ENCODE data around the gene KRT73. TPM values are rescaled to one million over a fixed set of nuclear protein-coding genes. Genes with fewer than 3 reads are reported as not detected.

The KRT73 gene
- total and polyA plus RNA-seq, 2 experiments from 2014 or later, result not detected

DNA sequence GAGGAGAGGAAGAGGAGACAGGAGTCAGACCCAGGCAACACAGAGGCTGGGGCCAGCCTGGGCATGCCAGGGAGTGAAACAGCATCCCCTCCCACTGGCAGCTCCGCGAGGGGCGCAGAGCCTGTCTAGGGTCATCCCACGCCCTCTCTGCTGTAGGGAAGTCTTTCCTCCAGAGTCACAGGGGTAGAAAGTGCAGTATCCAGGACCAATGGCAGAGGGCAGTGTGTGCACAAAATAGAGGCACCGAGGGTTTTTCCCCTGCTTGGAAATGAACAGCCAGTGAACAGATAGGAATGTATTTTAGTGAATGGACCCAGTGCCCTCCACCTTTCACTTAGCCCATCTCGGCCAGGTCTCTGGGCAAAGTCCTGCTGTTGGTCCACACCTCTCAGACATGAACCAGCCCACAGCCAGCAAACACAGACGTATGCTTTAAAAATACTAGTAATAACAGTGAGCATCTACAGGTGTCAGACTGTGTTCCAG is 35.3 kb downstream of the KRT73 start:
- H3K9me3 Mint-ChIP-seq, result no peaks in the 10 kb centered on the region
- Histone ChIP-seq H3K27me3 (ENCODE audit: insufficient read depth) (no peaks in the 10 kb centered on the region), H3F3A (replicated peaks; ENCODE audit: low read depth) (no peaks in the 10 kb centered on the region), H2AFZ (peak overlapping the region; percentile 86), H4K20me1 (replicated peaks; ENCODE audit: insufficient read depth) (no peaks in the 10 kb centered on the region), H3K4me2 (peak overlapping the region; percentile 31; the same call in 1 of the 2 replicates), H3K9me2 (ENCODE audit: insufficient read depth) (no peaks in the 10 kb centered on the region), H3K4me3 (no peak overlapping the region), H3K4me1 (ENCODE audit: insufficient read depth) (no peaks in the 10 kb centered on the region), H3K36me3 (ENCODE audit: insufficient read depth) (no peaks in the 10 kb centered on the region), H3K27ac (ENCODE audit: low read depth) (no peak overlapping the region), H3K79me2 (replicated peaks; ENCODE audit: insufficient read depth) (no peaks in the 10 kb centered on the region)
- no peaks in the 10 kb centered on the region for H3K36me3 Mint-ChIP-seq (ENCODE audit: low read depth)
- no peak overlapping the region for H3K27ac Mint-ChIP-seq
- peaks cover 7% of the 10 kb centered on the region for H3K4me1 Mint-ChIP-seq
- TF ChIP-seq, protein P1, sequence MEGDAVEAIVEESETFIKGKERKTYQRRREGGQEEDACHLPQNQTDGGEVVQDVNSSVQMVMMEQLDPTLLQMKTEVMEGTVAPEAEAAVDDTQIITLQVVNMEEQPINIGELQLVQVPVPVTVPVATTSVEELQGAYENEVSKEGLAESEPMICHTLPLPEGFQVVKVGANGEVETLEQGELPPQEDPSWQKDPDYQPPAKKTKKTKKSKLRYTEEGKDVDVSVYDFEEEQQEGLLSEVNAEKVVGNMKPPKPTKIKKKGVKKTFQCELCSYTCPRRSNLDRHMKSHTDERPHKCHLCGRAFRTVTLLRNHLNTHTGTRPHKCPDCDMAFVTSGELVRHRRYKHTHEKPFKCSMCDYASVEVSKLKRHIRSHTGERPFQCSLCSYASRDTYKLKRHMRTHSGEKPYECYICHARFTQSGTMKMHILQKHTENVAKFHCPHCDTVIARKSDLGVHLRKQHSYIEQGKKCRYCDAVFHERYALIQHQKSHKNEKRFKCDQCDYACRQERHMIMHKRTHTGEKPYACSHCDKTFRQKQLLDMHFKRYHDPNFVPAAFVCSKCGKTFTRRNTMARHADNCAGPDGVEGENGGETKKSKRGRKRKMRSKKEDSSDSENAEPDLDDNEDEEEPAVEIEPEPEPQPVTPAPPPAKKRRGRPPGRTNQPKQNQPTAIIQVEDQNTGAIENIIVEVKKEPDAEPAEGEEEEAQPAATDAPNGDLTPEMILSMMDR (conservative IDR thresholded peaks at IDR 0.05; ENCODE audit: low read depth in 2 of 2), result peak; percentile 64 to 86
- TF ChIP-seq REST (IDR thresholded peaks at IDR 0.05; ENCODE audit: unreplicated experiment), result no peak
- no peak for TF ChIP-seq JUNB (IDR thresholded peaks at IDR 0.05; ENCODE audit: unreplicated experiment)
- no peak for TF ChIP-seq STAT1 (IDR thresholded peaks at IDR 0.05; ENCODE audit: unreplicated experiment)
- TF ChIP-seq EZH2 (IDR thresholded peaks at IDR 0.05; ENCODE audit: low read depth, unreplicated experiment), result no peak
- TF ChIP-seq ZNF114 (CRISPR knock-in tag; IDR thresholded peaks at IDR 0.05), result no peak
- TF ChIP-seq CREB1 (CRISPR knock-in tag; IDR thresholded peaks at IDR 0.05; ENCODE audit: low read depth), result no peak
- peak; percentile 96 for ATAC-seq
- H3K4me3 Mint-ChIP-seq, result no peak overlapping the region
- peak; percentile 85 for DNase-seq (ENCODE audit: low spot score)
- H3K27me3 Mint-ChIP-seq (ENCODE audit: insufficient read depth, low read depth, poor library complexity), result peaks cover 9% of the 10 kb centered on the region

DNA sequence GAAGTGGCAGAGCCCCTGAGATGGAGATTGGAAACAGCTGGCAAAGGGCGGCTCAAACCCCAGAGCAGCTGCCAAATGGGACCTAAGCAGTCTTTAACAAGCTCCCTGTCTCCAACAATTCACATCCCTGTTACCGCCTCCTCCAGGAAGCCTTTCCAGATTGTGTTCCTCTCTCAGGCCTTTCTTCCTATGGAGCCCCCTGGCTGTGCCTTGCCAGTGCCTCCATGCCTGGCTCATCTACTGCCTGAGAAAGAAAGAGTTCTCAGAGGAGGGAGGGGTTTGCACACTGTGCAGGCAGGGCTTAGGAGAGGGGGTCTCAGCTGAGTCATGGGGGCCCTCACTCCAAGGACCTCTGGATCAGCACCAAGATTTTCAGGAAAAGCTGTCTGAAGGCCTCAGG is 35.9 kb downstream of the KRT73 start:
- Histone ChIP-seq H3F3A (replicated peaks; ENCODE audit: low read depth) (no peaks in the 10 kb centered on the region), H2AFZ (peak overlapping the region; percentile 86), H3K4me2 (peak overlapping the region; percentile 31; the same call in 1 of the 2 replicates), H4K20me1 (replicated peaks; ENCODE audit: insufficient read depth) (no peaks in the 10 kb centered on the region), H3K4me3 (no peak overlapping the region), H3K36me3 (ENCODE audit: insufficient read depth) (no peaks in the 10 kb centered on the region), H3K4me1 (ENCODE audit: insufficient read depth) (no peaks in the 10 kb centered on the region), H3K79me2 (replicated peaks; ENCODE audit: insufficient read depth) (no peaks in the 10 kb centered on the region), H3K27ac (ENCODE audit: low read depth) (no peak overlapping the region), H3K9me2 (ENCODE audit: insufficient read depth) (no peaks in the 10 kb centered on the region), H3K27me3 (ENCODE audit: insufficient read depth) (no peaks in the 10 kb centered on the region)
- no peak overlapping the region for H3K4me3 Mint-ChIP-seq
- H3K4me1 Mint-ChIP-seq, result peaks cover 7% of the 10 kb centered on the region
- no peaks in the 10 kb centered on the region for H3K9me3 Mint-ChIP-seq
- H3K27ac Mint-ChIP-seq, result 0 out of 2 replicates have a peak overlapping the region, but pooled peaks have one; percentile 63
- peak; percentile 42 for ATAC-seq
- peaks cover 9% of the 10 kb centered on the region for H3K27me3 Mint-ChIP-seq (ENCODE audit: insufficient read depth, low read depth, poor library complexity)
- DNase-seq (ENCODE audit: low spot score), result peak; percentile 14
- no peaks in the 10 kb centered on the region for H3K36me3 Mint-ChIP-seq (ENCODE audit: low read depth)
- TF ChIP-seq, protein P1 (conservative IDR thresholded peaks at IDR 0.05; ENCODE audit: low read depth in 2 of 2), result peak in 1 of 2 experiments; percentile 19; a peak in 1 of 4 replicates

Measured in GM23338 (cell line).